Chondrocyte (in vitro differentiated cells): Measurements from ENCODE around the gene SP8. TPM values are rescaled to one million over a fixed set of nuclear protein-coding genes. Genes with fewer than 3 reads are reported as not detected.

Source experiments
- DNase-seq: peaks from one replicate; pipeline ENCODE4 v3.0.0; 2021; ENCODE audit warnings: mixed read lengths, low spot score
- H3K27ac Mint-ChIP-seq: one replicate; pipeline ENCODE4 v1.8.0; 2021; ENCODE audit warnings: mild to moderate bottlenecking, moderate library complexity, mixed read lengths; ENCODE audit not compliant: unreplicated experiment
- H3K27me3 Mint-ChIP-seq: 2 replicates; pipeline ENCODE4 v1.8.0; 2021; ENCODE audit warnings: low read depth, mixed read lengths
- H3K36me3 Mint-ChIP-seq: 2 replicates; pipeline ENCODE4 v1.8.0; 2021; ENCODE audit warnings: low read depth, mixed read lengths
- H3K4me1 Mint-ChIP-seq: 2 replicates; pipeline ENCODE4 v1.8.0; 2021; ENCODE audit warnings: low read depth, mild to moderate bottlenecking, mixed read lengths
- H3K4me3 Mint-ChIP-seq: one replicate; pipeline ENCODE4 v1.8.0; 2021; ENCODE audit warnings: mild to moderate bottlenecking, moderate library complexity, mixed read lengths; ENCODE audit not compliant: unreplicated experiment
- H3K9me3 Mint-ChIP-seq: 2 replicates; pipeline ENCODE4 v1.8.0; 2021; ENCODE audit warnings: low read depth, mixed read lengths
- total RNA-seq: library from RNA; stranded (reverse); gene quantifications from 3 replicates; pipeline ENCODE4 v1.2.1, GENCODE V29; 2021
- TF ChIP-seq, protein P1 (sequence below): fragments of 200-600 bp; sonication (generic); IDR thresholded peaks from 2 replicates; pipeline ENCODE4 v1.5.0; 2021; ENCODE audit warnings: antibody characterized with exemption, mild to moderate bottlenecking, moderate library complexity

Gene SP8
- total RNA-seq, 1 donor from 2014 or later = not detected

DNA sequence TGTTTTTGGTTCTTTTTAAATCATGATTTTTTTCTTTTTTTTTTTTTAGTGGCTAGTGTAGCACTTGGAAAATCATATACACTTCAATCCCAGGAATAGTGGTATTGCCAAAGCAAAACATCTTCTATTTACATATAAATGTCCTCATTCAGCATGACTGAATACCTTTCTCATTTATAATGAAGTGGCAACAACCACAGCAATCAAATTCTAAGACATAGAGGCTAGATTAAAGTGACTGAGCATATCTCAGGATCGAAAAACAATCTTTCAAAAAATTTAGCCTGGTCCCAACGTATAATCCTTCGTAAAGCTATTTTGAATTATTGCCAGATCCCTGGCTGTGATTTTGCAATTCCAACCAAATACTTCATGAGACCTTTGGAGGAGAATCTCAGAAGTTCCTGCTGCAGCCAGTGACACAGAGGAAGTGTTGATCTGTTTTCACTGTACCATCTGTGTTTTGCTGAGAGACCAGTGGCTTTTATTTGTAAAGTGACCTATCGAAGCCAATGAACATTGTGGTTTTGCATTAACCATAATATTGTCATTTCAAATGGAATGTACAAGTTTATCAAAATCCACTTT is 29.8 kb upstream of the SP8 start:
- Mint-ChIP-seq H3K4me3 (no peak overlapping the region), H3K27me3 (no peaks in the 10 kb centered on the region), H3K36me3 (no peaks in the 10 kb centered on the region), H3K9me3 (no peaks in the 10 kb centered on the region), H3K4me1 (no peaks in the 10 kb centered on the region), H3K27ac (no peak overlapping the region)
- TF ChIP-seq, protein P1, sequence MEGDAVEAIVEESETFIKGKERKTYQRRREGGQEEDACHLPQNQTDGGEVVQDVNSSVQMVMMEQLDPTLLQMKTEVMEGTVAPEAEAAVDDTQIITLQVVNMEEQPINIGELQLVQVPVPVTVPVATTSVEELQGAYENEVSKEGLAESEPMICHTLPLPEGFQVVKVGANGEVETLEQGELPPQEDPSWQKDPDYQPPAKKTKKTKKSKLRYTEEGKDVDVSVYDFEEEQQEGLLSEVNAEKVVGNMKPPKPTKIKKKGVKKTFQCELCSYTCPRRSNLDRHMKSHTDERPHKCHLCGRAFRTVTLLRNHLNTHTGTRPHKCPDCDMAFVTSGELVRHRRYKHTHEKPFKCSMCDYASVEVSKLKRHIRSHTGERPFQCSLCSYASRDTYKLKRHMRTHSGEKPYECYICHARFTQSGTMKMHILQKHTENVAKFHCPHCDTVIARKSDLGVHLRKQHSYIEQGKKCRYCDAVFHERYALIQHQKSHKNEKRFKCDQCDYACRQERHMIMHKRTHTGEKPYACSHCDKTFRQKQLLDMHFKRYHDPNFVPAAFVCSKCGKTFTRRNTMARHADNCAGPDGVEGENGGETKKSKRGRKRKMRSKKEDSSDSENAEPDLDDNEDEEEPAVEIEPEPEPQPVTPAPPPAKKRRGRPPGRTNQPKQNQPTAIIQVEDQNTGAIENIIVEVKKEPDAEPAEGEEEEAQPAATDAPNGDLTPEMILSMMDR = no peak
- DNase-seq = no peak

DNA sequence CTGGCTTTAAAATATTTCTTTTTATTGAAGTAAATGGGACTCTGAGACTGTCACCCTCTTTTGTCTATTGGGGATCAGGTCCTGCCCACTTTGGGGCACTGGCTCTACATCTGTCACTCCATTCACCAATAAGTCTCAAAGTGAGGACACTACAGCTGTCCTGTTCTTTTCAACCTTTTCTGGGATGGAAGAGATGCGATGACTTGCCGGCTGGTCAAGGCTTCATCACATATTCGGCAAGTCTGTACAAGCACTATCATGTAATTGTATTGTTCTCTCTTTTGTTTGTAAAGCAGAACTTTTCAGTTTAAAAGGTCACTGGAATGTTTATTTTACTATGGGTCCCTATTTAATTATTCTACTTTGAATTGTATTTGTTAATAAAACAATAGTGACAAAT is 17.7 kb upstream of the SP8 start:
- H3K4me3 Mint-ChIP-seq = no peak overlapping the region
- H3K9me3 Mint-ChIP-seq = peaks cover 5% of the 10 kb centered on the region
- H3K27me3 Mint-ChIP-seq = peaks cover 24% of the 10 kb centered on the region
- no peak for DNase-seq
- no peaks in the 10 kb centered on the region for H3K4me1 Mint-ChIP-seq
- TF ChIP-seq, protein P1 = no peak
- H3K27ac Mint-ChIP-seq = no peak overlapping the region
- H3K36me3 Mint-ChIP-seq = no peaks in the 10 kb centered on the region

DNA sequence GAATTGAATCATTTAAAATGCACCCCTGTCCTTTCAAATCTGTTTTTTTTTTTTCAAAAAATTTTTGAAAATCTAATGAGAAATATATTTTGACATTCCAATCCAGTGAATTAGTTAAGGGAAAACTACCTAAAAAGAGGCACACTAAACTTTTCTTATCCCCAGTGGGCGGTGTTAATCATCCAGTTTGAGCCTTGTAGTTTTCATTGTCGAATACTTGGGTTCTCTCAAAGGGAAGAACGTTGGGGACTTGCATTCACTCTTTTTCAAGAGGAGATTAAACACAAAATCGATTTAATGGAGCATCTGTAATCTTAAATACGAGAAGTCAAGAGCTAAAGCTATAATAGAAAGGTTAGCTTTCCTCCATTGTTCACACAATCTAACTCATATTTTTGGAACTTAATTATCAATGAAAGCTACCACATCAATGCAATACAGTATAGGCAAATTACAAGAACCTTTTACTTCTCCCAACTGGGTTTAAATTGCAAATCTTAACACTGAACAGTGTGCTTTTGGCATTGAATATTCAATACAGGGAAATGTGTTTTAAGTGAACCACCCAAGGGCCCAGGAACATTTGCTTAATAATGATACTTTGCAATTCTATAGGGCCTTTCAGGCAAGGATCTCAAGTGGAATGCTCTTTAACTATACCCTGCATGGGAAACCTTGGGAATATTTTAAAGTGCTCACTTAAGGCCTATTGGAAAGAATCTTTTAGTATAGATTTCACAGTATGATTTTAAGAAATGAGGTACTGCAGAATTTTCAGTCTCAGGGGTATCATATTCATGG is 13.1 kb upstream of the SP8 start:
- peaks cover 13% of the 10 kb centered on the region for H3K4me1 Mint-ChIP-seq
- no peak overlapping the region for H3K4me3 Mint-ChIP-seq
- H3K27ac Mint-ChIP-seq = no peak overlapping the region
- no peak for DNase-seq
- TF ChIP-seq, protein P1 = no peak
- no peaks in the 10 kb centered on the region for H3K36me3 Mint-ChIP-seq
- H3K9me3 Mint-ChIP-seq = no peaks in the 10 kb centered on the region
- peaks cover 43% of the 10 kb centered on the region for H3K27me3 Mint-ChIP-seq

DNA sequence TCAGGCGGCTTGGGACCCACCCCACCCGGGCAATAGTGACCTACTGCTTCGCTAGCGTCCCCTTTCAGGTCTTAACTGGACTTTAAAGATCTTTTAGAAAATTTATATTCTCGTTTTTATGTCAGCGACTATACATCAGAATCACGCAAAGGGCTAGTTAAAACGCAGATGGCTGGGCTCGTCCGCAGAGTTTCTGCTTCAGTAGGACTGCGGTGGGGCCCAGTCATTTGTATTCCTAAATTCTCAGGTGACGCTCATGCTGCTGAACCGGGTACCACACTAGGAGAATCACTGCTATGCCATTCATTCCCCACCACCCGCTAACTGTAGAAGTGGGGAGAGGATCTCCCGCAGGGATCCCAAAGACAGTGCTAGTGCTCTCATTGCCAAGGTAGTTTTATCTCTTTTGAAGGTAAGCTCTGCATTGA is 12.0 kb upstream of the SP8 start:
- peaks cover 48% of the 10 kb centered on the region for H3K27me3 Mint-ChIP-seq
- no peaks in the 10 kb centered on the region for H3K9me3 Mint-ChIP-seq
- DNase-seq = no peak
- peaks cover 13% of the 10 kb centered on the region for H3K4me1 Mint-ChIP-seq
- TF ChIP-seq, protein P1 = no peak
- no peaks in the 10 kb centered on the region for H3K36me3 Mint-ChIP-seq
- no peak overlapping the region for H3K27ac Mint-ChIP-seq
- H3K4me3 Mint-ChIP-seq = peak overlapping the region; percentile 38

DNA sequence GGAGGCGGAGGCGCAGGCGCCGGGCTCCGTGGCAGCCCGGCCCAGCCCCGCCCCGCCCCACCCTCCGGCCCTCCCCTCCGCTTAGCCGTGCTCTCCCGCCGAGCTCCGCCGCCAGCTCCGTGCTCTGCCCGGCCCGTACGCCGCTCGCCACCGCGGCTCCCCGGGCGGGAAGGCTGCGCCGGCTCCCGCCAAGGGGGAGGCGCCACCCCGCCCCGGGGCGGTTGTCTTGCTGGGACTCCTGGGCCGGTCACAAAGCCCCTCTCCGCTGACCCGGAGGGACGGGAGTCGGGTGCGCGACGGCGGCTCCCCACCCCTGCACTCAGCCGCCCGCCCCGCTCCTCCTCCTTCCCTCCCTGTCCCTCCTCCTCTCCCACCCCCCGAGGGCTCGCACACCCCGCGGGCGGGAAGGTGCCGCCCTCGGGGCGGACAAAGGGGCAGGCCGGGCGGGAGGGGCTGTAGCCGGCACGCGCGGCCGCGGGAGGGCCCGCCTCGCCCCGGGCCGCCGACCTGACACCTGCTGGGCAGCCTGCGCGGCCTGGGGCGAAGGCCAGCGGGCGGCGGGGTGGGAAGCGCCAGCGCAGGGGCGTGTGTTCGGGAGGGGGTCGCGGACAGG is 11.5 kb upstream of the SP8 start:
- Mint-ChIP-seq H3K27ac (no peak overlapping the region), H3K4me1 (peaks cover 13% of the 10 kb centered on the region), H3K36me3 (no peaks in the 10 kb centered on the region), H3K27me3 (peaks cover 54% of the 10 kb centered on the region), H3K9me3 (no peaks in the 10 kb centered on the region), H3K4me3 (no peak overlapping the region)
- no peak for DNase-seq
- TF ChIP-seq, protein P1 = no peak
